ENCODE results near the gene EVPLL.

EVPLL gene

DNA sequence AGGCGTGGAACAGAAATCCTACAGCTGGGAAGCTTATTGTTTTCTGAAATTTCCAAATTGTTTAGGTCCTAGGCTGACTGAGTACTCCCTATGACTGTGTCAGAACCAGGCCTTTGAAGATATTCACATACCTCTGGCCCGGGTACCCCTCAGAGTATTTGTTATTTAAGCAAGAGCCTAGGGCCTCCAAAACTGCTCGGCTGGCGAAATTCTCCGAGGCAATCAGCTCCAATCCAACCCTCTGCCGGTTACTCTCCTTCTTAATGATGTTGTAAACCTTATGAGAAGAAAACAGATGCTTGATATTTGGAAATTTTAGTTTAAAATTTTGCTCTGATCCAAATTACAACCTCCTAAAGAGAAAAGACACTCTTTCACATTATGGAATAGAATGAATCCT lies 24.0 kb upstream of the EVPLL start:
- no peak for DNase-seq (ENCODE audit: low read depth)
- TF ChIP-seq, protein P1, sequence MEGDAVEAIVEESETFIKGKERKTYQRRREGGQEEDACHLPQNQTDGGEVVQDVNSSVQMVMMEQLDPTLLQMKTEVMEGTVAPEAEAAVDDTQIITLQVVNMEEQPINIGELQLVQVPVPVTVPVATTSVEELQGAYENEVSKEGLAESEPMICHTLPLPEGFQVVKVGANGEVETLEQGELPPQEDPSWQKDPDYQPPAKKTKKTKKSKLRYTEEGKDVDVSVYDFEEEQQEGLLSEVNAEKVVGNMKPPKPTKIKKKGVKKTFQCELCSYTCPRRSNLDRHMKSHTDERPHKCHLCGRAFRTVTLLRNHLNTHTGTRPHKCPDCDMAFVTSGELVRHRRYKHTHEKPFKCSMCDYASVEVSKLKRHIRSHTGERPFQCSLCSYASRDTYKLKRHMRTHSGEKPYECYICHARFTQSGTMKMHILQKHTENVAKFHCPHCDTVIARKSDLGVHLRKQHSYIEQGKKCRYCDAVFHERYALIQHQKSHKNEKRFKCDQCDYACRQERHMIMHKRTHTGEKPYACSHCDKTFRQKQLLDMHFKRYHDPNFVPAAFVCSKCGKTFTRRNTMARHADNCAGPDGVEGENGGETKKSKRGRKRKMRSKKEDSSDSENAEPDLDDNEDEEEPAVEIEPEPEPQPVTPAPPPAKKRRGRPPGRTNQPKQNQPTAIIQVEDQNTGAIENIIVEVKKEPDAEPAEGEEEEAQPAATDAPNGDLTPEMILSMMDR (IDR thresholded peaks at IDR 0.05; ENCODE audit: insufficient read depth, low read depth, low read length, missing control alignments) = no peak

DNA sequence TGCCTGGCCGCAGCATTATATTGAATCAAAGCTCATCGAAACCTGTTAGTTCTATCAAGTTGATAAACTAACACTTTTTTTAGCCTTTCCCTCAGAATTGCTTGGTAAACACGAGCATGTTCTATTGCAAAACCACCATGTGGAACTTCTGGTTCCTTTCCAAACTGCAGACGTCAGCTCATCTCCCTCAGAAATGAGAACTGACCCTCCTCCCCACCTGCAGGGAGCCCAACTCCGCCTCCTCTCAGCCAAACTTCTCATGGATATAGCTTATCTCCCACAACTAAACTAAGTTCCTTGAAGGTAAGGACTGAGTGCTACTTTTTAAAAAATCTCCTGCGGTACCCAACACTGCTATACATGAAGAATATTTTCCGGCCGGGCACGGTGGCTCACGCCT lies 21.0 kb upstream of the EVPLL start:
- no peak overlapping the region for H3K4me3 ChIP-seq (ENCODE audit: low read depth, low read length)
- TF ChIP-seq, protein P1 (IDR thresholded peaks at IDR 0.05; ENCODE audit: insufficient read depth, low read depth, low read length, missing control alignments) = no peak
- DNase-seq (ENCODE audit: low read depth) = no peak

More for the DNA sequence above, 24.0 kb upstream of the EVPLL start:
- no peak overlapping the region for H3K4me3 ChIP-seq (ENCODE audit: low read depth, low read length)

DNA sequence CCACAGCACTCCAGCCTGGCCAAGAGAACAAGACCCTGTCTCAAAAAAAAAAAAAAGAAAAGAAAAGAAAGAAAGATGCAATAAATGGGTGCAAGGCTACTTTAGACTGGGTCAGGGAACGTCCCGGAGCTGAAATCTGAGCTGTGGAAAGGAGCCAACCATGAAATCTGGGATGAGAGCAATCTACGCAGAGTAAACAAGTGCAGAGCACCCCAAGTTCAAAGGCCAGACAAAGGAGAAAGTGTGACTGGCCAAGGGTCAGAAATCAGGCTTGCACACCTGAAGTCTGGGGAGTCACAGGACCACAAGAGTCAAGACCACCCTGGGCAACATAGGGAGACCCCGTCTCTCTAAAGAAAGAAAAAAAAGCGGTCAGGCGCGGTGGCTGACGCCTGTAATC lies 17.1 kb upstream of the EVPLL start:
- TF ChIP-seq, protein P1 (IDR thresholded peaks at IDR 0.05; ENCODE audit: insufficient read depth, low read depth, low read length, missing control alignments) = no peak
- no peak overlapping the region for H3K4me3 ChIP-seq (ENCODE audit: low read depth, low read length)
- DNase-seq (ENCODE audit: low read depth) = no peak

DNA sequence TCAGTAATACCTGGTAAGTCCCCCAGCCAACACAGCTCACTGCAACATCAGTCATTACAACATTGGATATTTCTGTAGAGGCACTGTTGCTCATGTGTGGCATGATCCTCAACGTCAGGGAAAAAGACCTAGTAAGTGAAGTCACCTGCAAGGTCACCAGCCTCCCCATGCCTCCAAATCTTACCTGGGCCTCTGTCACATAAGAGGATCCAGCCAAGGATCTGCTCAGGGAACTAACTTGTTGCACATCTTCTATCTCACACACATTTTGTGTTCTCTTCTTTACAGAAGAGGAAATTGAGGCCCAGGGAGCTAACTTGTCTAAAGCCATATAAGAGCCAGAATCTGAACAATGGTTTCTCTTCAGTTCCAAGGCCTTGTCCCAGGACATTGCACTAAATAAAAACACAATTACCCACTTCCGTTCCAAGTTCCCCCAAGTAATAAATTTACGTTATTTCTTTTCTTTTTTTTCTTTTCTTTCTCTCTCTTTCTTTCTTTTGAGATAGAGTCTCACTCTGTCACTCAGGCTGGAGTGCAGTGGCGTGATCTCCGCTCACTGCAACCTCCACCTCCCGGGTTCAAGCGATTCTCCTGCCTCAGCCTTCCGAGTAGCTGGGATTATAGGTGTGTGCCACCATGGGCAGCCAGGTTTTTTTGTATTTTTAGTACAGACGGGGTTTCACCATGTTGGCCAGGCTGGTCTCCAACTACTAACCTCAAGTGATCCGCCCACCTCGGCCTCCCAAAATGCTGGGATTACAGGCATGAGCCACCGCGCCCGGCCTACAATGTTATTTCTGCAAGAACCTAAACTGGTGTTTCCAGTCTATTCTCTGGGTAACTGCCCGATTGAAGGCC lies 15.5 kb upstream of the EVPLL start:
- DNase-seq (ENCODE audit: low read depth) = no peak

DNA sequence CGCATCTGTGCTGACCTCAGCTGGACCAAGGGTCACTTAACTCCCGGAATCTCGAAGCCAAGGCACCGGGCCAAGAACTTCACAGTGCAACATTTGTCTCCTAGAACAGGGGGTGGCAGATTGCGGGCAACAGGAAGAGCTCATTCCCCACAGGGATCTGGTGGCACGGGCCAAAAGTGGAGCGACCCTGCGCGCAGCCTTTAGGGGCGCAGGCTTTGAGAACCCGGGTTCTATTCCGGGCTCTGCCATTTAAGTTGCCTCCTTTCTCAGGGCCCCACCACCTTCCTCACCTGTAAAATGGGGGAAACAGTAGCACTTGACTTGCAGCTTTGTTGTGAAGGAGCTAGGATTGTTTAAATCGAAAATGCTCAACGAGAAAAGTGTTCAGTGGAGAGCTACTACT lies 14.9 kb upstream of the EVPLL start:
- TF ChIP-seq, protein P1 (IDR thresholded peaks at IDR 0.05; ENCODE audit: insufficient read depth, low read depth, low read length, missing control alignments) = no peak
- peak; percentile 42 for DNase-seq (ENCODE audit: low read depth)
- peak overlapping the region; percentile 58 for H3K4me3 ChIP-seq (ENCODE audit: low read depth, low read length)

More for the DNA sequence above, 15.5 kb upstream of the EVPLL start:
- peak overlapping the region; percentile 58 for H3K4me3 ChIP-seq (ENCODE audit: low read depth, low read length)
- TF ChIP-seq, protein P1 (IDR thresholded peaks at IDR 0.05; ENCODE audit: insufficient read depth, low read depth, low read length, missing control alignments) = no peak

DNA sequence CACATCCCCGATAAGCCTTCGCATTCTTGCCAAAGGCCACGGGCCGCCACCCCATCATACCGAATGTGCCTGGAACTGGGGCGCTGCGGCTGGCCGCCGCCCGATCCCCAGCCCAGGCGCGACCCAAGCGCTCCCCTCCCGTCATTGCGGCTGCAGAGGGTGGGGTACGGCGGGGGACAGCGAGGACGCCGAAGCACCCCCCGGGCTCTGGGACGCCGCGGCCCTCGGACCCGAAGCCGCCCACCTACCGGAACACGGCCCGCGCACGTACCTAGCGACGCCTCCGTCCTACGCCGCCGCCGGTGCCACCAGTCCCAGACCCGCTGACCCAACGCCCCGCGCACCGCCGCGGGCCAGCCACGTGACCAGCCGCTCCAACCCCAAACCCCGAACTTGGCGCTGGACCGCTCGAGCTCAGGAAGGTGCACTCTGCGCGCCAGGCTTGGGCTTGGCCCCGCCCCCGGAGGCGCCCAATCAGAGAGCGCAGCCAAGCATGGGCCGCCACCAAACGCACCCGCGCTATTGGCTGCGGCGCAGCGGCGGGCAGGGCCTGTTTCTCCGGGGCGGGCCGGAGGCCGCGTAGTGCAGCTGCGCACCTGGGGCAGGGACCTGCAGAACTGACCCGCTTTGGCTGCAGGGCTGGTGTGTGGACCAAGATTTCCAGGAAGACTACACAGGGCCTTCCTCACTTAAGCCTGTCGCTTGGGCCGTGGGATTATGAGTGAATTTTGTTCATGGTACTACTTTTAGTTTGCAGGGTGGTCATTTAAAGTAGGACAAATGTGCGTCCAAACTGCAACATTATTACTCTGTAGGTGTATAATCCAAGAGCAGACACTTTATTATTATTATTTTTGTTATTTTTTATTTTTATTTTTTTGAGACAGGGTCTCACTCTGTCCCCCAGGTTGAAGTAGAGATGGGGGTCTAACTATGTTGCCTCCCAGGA lies 14.2 kb upstream of the EVPLL start, which contains the start of gene SHMT1:
SHMT1 (minus strand) TSS at position 450 of the 949 bp plus-strand sequence. CDS start 7,569 bp downstream, outside the sequence.
- DNase-seq (ENCODE audit: low read depth) = peak; percentile 96
- TF ChIP-seq, protein P1 (IDR thresholded peaks at IDR 0.05; ENCODE audit: insufficient read depth, low read depth, low read length, missing control alignments) = no peak
- H3K4me3 ChIP-seq (ENCODE audit: low read depth, low read length) = peak within 1 kb of the TSS; percentile 58
